C4-2B (cell line): ENCODE results near the gene RNF144B.

Experiments used
- ZFX ChIP-seq: fragments of 450-650 bp; IDR thresholded peaks from 2 replicates; pipeline ENCODE4 v1.6.1; 2017
- TF ChIP-seq, protein P1 (sequence below): fragments of 450-650 bp; conservative IDR thresholded peaks from 2 replicates; pipeline ENCODE4 v1.5.1; 2017; ENCODE audit warnings: mild to moderate bottlenecking

DNA sequence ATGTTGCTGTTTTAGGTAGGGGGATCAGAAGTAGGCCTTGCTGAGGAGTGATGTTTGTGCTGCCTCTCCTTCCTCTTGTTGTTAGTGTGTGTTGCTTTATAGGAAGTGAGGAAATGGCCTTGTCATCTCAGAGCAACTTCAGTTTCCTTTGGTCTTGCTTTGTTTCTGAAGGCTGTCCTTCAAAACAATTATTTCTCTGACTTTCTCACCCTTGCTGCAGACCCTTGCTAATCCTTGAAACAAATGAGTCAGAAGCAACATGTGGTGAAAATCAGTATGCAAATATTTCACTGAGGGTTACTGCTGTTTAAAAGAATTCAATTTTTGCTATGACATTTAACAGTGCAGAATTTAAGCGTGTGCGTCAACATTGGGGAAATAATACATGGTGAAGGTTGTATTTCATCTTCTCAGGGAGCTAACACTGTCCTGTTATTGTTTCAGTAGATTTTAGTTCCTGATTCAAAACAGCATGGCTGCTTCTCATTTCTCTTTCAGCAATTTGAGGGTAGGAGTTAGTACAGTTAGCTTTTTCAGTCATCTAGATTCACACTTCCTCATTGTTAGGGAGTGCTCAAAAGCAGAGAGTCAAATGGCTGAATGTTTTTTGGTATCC, 13.8 kb downstream of the RNF144B start:
- TF ChIP-seq, protein P1, sequence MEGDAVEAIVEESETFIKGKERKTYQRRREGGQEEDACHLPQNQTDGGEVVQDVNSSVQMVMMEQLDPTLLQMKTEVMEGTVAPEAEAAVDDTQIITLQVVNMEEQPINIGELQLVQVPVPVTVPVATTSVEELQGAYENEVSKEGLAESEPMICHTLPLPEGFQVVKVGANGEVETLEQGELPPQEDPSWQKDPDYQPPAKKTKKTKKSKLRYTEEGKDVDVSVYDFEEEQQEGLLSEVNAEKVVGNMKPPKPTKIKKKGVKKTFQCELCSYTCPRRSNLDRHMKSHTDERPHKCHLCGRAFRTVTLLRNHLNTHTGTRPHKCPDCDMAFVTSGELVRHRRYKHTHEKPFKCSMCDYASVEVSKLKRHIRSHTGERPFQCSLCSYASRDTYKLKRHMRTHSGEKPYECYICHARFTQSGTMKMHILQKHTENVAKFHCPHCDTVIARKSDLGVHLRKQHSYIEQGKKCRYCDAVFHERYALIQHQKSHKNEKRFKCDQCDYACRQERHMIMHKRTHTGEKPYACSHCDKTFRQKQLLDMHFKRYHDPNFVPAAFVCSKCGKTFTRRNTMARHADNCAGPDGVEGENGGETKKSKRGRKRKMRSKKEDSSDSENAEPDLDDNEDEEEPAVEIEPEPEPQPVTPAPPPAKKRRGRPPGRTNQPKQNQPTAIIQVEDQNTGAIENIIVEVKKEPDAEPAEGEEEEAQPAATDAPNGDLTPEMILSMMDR = no peak
- TF ChIP-seq ZFX = no peak
